ENCODE results near the gene COL11A1. TPM values are rescaled to one million over a fixed set of nuclear protein-coding genes. Genes with fewer than 3 reads are reported as not detected.

Gene COL11A1
- total and polyA plus RNA-seq, 2 experiments from 2014 or later = 12.3 to 12.5 TPM

DNA sequence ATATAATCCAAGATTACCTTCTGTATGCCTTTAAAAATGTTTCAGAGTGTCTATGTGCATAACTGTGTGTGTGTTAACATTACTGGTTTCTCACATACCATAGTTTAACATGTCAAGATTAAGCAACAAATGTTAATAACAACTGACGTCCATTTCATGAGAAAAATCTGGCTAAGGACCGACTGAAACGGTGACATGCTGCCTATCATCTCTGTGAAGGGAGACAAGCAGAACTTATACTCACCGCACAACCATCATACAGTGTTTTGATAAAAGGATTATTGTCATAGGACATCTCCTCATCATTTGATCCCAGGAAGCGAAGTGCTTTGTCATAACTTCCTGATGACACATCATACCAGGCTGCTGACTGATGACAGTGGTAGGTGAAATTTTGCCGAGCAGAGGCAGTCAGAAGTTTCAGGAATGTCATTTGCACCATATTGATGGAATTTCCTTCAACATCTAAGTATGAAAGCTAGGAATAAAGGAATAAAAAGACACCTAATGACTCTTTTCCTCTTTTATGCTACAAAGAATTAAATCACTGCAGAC is 228.8 kb downstream of the COL11A1 start (continued):
- TF ChIP-seq, protein P1, sequence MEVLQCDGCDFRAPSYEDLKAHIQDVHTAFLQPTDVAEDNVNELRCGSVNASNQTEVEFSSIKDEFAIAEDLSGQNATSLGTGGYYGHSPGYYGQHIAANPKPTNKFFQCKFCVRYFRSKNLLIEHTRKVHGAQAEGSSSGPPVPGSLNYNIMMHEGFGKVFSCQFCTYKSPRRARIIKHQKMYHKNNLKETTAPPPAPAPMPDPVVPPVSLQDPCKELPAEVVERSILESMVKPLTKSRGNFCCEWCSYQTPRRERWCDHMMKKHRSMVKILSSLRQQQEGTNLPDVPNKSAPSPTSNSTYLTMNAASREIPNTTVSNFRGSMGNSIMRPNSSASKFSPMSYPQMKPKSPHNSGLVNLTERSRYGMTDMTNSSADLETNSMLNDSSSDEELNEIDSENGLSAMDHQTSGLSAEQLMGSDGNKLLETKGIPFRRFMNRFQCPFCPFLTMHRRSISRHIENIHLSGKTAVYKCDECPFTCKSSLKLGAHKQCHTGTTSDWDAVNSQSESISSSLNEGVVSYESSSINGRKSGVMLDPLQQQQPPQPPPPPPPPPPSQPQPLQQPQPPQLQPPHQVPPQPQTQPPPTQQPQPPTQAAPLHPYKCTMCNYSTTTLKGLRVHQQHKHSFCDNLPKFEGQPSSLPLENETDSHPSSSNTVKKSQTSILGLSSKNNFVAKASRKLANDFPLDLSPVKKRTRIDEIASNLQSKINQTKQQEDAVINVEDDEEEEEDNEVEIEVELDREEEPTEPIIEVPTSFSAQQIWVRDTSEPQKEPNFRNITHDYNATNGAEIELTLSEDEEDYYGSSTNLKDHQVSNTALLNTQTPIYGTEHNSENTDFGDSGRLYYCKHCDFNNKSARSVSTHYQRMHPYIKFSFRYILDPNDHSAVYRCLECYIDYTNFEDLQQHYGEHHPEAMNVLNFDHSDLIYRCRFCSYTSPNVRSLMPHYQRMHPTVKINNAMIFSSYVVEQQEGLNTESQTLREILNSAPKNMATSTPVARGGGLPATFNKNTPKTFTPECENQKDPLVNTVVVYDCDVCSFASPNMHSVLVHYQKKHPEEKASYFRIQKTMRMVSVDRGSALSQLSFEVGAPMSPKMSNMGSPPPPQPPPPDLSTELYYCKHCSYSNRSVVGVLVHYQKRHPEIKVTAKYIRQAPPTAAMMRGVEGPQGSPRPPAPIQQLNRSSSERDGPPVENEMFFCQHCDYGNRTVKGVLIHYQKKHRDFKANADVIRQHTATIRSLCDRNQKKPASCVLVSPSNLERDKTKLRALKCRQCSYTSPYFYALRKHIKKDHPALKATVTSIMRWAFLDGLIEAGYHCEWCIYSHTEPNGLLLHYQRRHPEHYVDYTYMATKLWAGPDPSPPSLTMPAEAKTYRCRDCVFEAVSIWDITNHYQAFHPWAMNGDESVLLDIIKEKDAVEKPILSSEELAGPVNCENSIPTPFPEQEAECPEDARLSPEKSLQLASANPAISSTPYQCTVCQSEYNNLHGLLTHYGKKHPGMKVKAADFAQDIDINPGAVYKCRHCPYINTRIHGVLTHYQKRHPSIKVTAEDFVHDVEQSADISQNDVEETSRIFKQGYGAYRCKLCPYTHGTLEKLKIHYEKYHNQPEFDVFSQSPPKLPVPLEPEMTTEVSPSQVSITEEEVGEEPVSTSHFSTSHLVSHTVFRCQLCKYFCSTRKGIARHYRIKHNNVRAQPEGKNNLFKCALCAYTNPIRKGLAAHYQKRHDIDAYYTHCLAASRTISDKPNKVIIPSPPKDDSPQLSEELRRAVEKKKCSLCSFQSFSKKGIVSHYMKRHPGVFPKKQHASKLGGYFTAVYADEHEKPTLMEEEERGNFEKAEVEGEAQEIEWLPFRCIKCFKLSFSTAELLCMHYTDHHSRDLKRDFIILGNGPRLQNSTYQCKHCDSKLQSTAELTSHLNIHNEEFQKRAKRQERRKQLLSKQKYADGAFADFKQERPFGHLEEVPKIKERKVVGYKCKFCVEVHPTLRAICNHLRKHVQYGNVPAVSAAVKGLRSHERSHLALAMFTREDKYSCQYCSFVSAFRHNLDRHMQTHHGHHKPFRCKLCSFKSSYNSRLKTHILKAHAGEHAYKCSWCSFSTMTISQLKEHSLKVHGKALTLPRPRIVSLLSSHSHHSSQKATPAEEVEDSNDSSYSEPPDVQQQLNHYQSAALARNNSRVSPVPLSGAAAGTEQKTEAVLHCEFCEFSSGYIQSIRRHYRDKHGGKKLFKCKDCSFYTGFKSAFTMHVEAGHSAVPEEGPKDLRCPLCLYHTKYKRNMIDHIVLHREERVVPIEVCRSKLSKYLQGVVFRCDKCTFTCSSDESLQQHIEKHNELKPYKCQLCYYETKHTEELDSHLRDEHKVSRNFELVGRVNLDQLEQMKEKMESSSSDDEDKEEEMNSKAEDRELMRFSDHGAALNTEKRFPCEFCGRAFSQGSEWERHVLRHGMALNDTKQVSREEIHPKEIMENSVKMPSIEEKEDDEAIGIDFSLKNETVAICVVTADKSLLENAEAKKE (CRISPR knock-in tag; IDR thresholded peaks at IDR 0.05) = no peak
- TF ChIP-seq ZNF114 (CRISPR knock-in tag; IDR thresholded peaks at IDR 0.05) = no peak
- TF ChIP-seq, protein P2, sequence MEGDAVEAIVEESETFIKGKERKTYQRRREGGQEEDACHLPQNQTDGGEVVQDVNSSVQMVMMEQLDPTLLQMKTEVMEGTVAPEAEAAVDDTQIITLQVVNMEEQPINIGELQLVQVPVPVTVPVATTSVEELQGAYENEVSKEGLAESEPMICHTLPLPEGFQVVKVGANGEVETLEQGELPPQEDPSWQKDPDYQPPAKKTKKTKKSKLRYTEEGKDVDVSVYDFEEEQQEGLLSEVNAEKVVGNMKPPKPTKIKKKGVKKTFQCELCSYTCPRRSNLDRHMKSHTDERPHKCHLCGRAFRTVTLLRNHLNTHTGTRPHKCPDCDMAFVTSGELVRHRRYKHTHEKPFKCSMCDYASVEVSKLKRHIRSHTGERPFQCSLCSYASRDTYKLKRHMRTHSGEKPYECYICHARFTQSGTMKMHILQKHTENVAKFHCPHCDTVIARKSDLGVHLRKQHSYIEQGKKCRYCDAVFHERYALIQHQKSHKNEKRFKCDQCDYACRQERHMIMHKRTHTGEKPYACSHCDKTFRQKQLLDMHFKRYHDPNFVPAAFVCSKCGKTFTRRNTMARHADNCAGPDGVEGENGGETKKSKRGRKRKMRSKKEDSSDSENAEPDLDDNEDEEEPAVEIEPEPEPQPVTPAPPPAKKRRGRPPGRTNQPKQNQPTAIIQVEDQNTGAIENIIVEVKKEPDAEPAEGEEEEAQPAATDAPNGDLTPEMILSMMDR (conservative IDR thresholded peaks at IDR 0.05; ENCODE audit: low read depth in 2 of 2) = no peak
- no peak for TF ChIP-seq POLR2AphosphoS5 (IDR thresholded peaks at IDR 0.05; ENCODE audit: low read depth)
- no peak for TF ChIP-seq ZNF331 (CRISPR knock-in tag; IDR thresholded peaks at IDR 0.05; ENCODE audit: low read depth)
- TF ChIP-seq CREB1 (CRISPR knock-in tag; IDR thresholded peaks at IDR 0.05; ENCODE audit: low read depth) = no peak
- TF ChIP-seq, protein P3, sequence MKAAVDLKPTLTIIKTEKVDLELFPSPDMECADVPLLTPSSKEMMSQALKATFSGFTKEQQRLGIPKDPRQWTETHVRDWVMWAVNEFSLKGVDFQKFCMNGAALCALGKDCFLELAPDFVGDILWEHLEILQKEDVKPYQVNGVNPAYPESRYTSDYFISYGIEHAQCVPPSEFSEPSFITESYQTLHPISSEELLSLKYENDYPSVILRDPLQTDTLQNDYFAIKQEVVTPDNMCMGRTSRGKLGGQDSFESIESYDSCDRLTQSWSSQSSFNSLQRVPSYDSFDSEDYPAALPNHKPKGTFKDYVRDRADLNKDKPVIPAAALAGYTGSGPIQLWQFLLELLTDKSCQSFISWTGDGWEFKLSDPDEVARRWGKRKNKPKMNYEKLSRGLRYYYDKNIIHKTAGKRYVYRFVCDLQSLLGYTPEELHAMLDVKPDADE (IDR thresholded peaks at IDR 0.05) = no peak
- no peak for TF ChIP-seq STAT1 (IDR thresholded peaks at IDR 0.05; ENCODE audit: unreplicated experiment)
- no peak for TF ChIP-seq EZH2 (IDR thresholded peaks at IDR 0.05; ENCODE audit: low read depth, unreplicated experiment)
- TF ChIP-seq NANOG (IDR thresholded peaks at IDR 0.05; ENCODE audit: borderline replicate concordance) = no peak

Data from GM23338 (cell line).